Body of pancreas (tissue), 4 donors: ENCODE results near the gene SPRR3. TPM values are rescaled to one million over a fixed set of nuclear protein-coding genes. Genes with fewer than 3 reads are reported as not detected.

ENCODE experiments used
- ATAC-seq: fragments of 150-250 bp; one replicate; pipeline ENCODE4 v1.9.1; 2016
- DNase-seq, 4 donors: peaks; one replicate each; pipeline ENCODE4 v3.0.0-alpha.2; 2019
- H3K27ac ChIP-seq, 4 donors: fragments of 200-600 bp; sonication (generic); 1 replicate in 3 of 4; 2 replicates in 1 of 4; pipeline versions ENCODE4 v1.5.1 to v1.6.1; 2016 to 2019; ENCODE audit warnings: mild to moderate bottlenecking in 1 of 4, mixed read lengths in 1 of 4, moderate library complexity in 1 of 4
- H3K27me3 ChIP-seq, 2 donors: fragments of 200-600 bp; sonication (generic); one replicate each; pipeline ENCODE4 v1.6.0; 2016; ENCODE audit warnings: mild to moderate bottlenecking in 1 of 2
- H3K36me3 ChIP-seq, 2 donors: fragments of 200-600 bp; sonication (generic); replicated peaks in 1 of 2; 2 replicates each; pipeline ENCODE4 v1.5.1; 2016; ENCODE audit warnings: low read depth in 2 of 2; ENCODE audit not compliant: insufficient read depth in 1 of 2
- H3K4me1 ChIP-seq: fragments of 200-600 bp; sonication (generic); one replicate; pipeline ENCODE4 v1.6.0; 2016
- H3K4me3 ChIP-seq, 2 donors: fragments of 200-600 bp; sonication (generic); 1 replicate in 1 of 2; 2 replicates in 1 of 2; pipeline ENCODE4 v1.5.1; 2016 to 2019
- H3K9me3 ChIP-seq, 3 donors: fragments of 200-600 bp; sonication (generic); 1 replicate in 2 of 3; 2 replicates in 1 of 3; pipeline ENCODE4 v1.5.1; 2016
- CTCF ChIP-seq, 7 experiments: fragments of 450-650 bp in 4 of 7; fragments of 200-600 bp in 3 of 7; sonication (generic) in 3 of 7; IDR thresholded peaks; one replicate each; pipeline ENCODE4 v1.5.1; 2016 to 2019; ENCODE audit warnings: antibody characterized with exemption in 7 of 7
- POLR2A ChIP-seq, 3 donors: fragments of 450-650 bp; IDR thresholded peaks; one replicate each; pipeline ENCODE4 v1.6.1; 2016; ENCODE audit warnings: antibody characterized with exemption in 3 of 3, mild to moderate bottlenecking in 2 of 3
- WGBS, 2 donors: methylation state at CpG; one replicate each; pipeline ENCODE4 v1.1.5; 2017; 5-methylcytosine and 5-hydroxymethylcytosine counted together
- intact Hi-C: fragments of 100-400 bp; cut with DNase I; formaldehyde crosslinking; loops from one replicate; pipeline ENCODE4 v1.15.1; 2023
- total RNA-seq, 2 donors: library from RNA; depleted of rRNA; stranded (reverse); fragments of >200 nt; gene quantifications; one replicate each; pipeline ENCODE4 v1.1.0, GENCODE V29; 2016

Gene SPRR3
- total RNA-seq, 2 donors from 2014 or later, result not detected

- no peak for TF ChIP-seq CTCF (IDR thresholded peaks at IDR 0.05)
- TF ChIP-seq POLR2A (IDR thresholded peaks at IDR 0.05), result no peak
- DNase-seq, result no peak
Measured at GRCh38 chr1:152993186-152993585, 8.4 kb upstream of the SPRR3 start.

GRCh38 chr1:152995842-152996241, 5.7 kb upstream of the SPRR3 start:
- H3K27ac ChIP-seq, result no peak overlapping the region
- WGBS, 2 donors, result 33 to 40% methylated on average over 1 of the region's 1 CpG
- H3K4me3 ChIP-seq, result no peak overlapping the region
- H3K27me3 ChIP-seq, result no peaks in the 10 kb centered on the region
- no peaks in the 10 kb centered on the region for H3K36me3 ChIP-seq
- intact Hi-C loops, result no loop called here
- H3K9me3 ChIP-seq, result no peaks in the 10 kb centered on the region
- TF ChIP-seq CTCF (IDR thresholded peaks at IDR 0.05) (no peak), POLR2A (IDR thresholded peaks at IDR 0.05) (no peak)
- H3K4me1 ChIP-seq, result peaks cover 26% of the 10 kb centered on the region
- ATAC-seq (no peak), DNase-seq (no peak)

More at GRCh38 chr1:152993186-152993585, 8.4 kb upstream of the SPRR3 start:
- Histone ChIP-seq H3K4me3 (no peak overlapping the region), H3K4me1 (peaks cover 13% of the 10 kb centered on the region), H3K9me3 (no peaks in the 10 kb centered on the region), H3K36me3 (no peaks in the 10 kb centered on the region), H3K27ac (no peak overlapping the region), H3K27me3 (no peaks in the 10 kb centered on the region)
- intact Hi-C loops, result no loop called here
- ATAC-seq, result no peak
- 82 to 88% methylated on average over 6 of the region's 6 CpGs for WGBS, 2 donors

- Histone ChIP-seq H3K27me3 (no peaks in the 10 kb centered on the region), H3K4me3 (no peak overlapping the region), H3K36me3 (no peaks in the 10 kb centered on the region), H3K4me1 (peaks cover 26% of the 10 kb centered on the region), H3K9me3 (no peaks in the 10 kb centered on the region), H3K27ac (no peak overlapping the region)
- 20 to 22% methylated on average over 5 of the region's 5 CpGs for WGBS, 2 donors
- ATAC-seq, result peak; percentile 50
- TF ChIP-seq CTCF (IDR thresholded peaks at IDR 0.05) (no peak), POLR2A (IDR thresholded peaks at IDR 0.05) (no peak)
- intact Hi-C loops, result no loop called here
- no peak for DNase-seq
Measured at GRCh38 chr1:152996633-152997400, 4.7 kb upstream of the SPRR3 start.

GRCh38 chr1:152997901-152998300, 3.6 kb upstream of the SPRR3 start:
- Histone ChIP-seq H3K9me3 (no peaks in the 10 kb centered on the region), H3K4me3 (no peak overlapping the region), H3K27ac (no peak overlapping the region), H3K36me3 (no peaks in the 10 kb centered on the region), H3K4me1 (peaks cover 26% of the 10 kb centered on the region), H3K27me3 (no peaks in the 10 kb centered on the region)
- no peak for ATAC-seq
- no peak for DNase-seq
- intact Hi-C loops, result no loop called here
- WGBS, 2 donors, result 40 to 48% methylated on average over 7 of the region's 7 CpGs
- TF ChIP-seq POLR2A (IDR thresholded peaks at IDR 0.05) (no peak), CTCF (IDR thresholded peaks at IDR 0.05) (no peak)

- no peak for DNase-seq
- Histone ChIP-seq H3K4me1 (peaks cover 26% of the 10 kb centered on the region), H3K4me3 (no peak overlapping the region), H3K27ac (no peak overlapping the region), H3K27me3 (no peaks in the 10 kb centered on the region), H3K9me3 (no peaks in the 10 kb centered on the region), H3K36me3 (no peaks in the 10 kb centered on the region)
- intact Hi-C loops, result no loop called here
- WGBS, 2 donors, result 87 to 96% methylated on average over 4 of the region's 4 CpGs
- TF ChIP-seq POLR2A (IDR thresholded peaks at IDR 0.05) (no peak), CTCF (IDR thresholded peaks at IDR 0.05) (no peak)
- ATAC-seq, result no peak
Measured at GRCh38 chr1:152998476-152998875, 3.1 kb upstream of the SPRR3 start.
